Stimulated activated CD4-positive, alpha-beta T cell treated with anti-CD3 and anti-CD28 coated beads, Interleukin-1b, Interleukin-23, amount 100 ng/mL, for 1 hour (primary cell): ENCODE data around the gene ASMTL.
"Not testable (repeated sequence)": the region's sequence is repeated elsewhere in the genome, so short reads cannot be mapped to it uniquely, and the experiment has no call there.

Experiments used
- DNase-seq, 2 donors: peaks; one replicate each; pipeline ENCODE4 v3.0.0-alpha.2; 2020; ENCODE audit warnings: low read depth in 2 of 2

The ASMTL gene

DNA sequence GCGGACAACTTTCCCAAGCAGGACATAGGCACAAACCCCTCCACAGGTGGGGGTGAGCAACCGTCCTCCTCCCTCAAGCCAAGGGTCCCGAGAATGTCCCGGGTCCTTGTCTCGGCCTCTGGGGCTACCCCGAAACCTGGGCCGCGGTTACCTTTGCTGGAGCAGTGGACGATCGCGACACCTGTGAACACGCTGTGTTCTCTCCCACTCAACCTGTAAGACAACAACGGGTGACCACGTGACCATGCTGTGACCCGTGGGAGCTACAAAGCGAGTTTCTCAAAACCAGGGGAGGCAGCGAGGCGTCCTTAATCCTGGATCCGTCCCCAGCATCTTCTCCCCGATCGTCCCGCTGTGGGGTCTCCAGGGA is 17.9 kb downstream of the ASMTL start:
- no peak for DNase-seq

- DNase-seq = no peak
These were observed 18.9 kb downstream of the ASMTL start for GRCh38 chrX:1433646-1434357.

DNA sequence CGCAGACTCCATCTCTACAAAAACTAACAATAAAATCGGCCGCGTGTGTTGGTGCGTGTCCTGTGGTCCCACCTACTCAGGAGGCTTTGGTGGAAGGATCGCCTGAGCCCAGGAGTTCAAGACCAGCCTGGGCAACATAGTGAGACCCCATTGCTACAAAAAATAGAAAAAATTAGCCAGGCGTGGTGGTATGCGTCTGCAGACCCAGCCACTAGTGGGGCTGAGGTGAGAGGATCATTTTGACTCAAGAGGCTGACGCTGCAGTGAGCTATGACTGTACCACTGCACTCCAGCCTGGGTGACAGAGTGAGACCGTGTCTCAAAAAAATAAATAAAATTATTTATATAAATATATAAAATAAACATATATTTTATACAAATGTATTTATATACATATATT is 22.3 kb downstream of the ASMTL start:
- DNase-seq = no peak

DNA sequence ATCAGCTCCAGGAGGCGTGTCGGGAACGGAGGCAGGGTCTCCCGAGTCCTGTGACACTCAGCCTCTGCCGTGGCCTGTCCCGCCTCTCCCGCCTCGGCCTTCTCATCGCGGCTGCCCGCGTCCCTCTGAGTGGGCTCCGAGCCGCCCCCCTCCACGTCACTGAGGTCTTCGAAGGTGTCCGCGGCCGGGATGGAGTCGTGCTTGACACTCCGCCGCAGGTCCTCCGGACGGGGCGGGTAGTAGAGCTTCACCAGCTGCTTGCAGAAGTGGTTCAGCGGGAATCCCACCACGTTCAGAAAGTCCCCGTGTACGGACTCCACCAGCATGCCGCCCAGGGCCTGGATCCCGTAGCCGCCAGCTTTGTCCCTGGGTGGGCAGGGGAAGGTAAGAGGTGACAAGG is 25.0 kb downstream of the ASMTL start:
- no peak for DNase-seq

- DNase-seq = not testable (repeated sequence)
These were observed 26.4 kb downstream of the ASMTL start for GRCh38 chrX:1426321-1426720.

DNA sequence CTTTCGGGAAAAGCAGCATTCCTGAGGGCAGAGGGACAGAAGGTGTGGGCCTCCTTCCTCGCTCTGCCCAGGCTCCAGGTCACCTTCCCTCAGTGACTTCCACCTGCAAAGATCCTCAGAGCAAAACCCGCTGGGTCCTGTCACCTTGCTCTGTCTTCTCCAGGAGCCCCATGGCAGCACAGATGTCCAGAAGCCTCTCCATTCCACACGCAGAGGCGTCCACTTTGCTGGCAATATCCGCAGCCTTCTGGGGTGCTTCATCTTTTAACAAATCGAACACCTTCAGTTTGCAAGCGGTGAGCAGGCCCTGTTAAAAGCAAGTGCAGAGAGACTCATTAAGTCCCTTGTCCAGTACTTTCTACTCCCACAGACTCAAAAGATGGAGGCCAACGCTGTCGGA is 27.3 kb downstream of the ASMTL start:
- DNase-seq = no peak

DNA sequence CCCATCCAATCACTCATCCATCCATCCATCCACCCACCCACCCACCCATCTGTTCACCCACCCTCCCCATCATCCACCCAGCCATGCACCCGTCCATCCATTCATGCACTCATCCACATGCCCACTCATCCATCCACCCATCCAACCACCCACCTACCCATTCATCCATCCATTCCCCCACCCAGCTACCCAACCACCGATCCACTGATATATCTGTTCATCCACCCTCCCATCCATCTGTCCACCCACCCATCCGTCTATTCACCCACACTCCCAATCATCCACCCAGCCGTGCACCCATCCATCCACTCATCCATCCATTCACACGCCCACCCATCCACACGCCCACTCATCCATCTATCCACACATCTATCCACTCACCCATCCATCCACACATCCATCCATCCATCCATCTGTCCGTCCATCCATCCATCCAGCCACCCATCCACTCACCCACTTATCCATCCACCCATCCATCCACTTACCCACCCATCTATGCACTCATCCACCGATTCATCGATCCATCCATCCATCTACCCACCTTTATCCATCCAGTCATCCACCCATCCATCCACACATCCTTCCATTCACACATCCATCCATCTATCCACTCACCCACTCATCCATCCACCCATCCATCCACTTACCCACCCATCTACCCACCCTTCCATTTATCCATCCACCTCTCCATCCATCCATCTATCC is 28.4 kb downstream of the ASMTL start:
- no peak for DNase-seq

- no peak for DNase-seq
These were observed 29.5 kb downstream of the ASMTL start for GRCh38 chrX:1423215-1423614.

- DNase-seq = no peak
These were observed 30.6 kb downstream of the ASMTL start for GRCh38 chrX:1422135-1422465.

DNA sequence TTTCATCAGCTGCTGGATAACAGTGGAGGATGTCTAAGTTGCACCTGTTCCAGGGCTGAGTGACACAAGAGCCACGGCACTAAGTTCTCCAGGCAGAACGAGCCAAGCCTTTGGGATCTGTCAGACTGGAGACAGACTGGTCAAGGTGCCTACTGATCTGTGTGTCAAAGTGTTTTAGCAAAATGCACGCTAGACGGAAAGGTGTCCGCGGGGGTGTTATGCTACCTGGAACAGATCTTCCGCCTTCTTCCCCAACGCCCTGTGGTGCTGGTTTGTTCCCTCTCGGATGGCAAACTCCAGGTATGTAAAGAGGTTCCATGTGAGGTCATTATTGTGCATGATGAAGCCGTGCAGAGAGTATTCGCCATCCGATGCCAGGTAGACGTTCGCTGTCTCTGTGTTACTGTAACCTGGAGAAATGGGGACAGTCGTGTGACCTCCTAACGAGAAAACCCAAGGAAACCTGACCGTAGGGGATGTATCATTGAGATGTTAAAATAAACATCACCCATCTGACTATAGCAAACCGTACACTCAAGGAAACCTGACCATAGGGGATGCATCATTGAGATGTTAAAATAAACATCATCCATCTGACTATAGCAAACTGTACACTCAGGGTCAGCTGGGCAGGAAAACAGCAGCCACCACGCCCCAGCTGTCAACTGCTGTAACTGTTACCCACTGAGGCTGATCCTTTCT is 31.1 kb downstream of the ASMTL start:
- no peak for DNase-seq

DNA sequence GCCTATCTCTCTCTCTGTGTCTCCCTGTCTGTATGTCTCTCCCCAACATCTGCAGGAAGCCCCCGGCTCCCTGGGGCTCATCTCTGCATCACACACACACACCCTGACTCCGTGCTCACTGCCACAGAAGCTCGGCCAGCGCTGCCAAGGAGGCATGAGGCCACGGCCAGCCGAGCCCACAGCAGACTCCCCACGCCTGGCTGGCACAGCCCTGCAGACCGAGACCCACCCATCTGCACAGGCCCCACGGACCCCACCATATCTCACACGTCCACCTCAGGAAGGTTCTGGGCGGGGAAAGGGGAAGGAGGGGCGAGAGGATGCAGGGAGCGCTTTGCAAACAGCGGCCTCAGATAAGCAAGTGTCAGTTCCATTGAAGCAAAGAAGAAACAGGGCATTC is 32.3 kb downstream of the ASMTL start:
- no peak for DNase-seq

DNA sequence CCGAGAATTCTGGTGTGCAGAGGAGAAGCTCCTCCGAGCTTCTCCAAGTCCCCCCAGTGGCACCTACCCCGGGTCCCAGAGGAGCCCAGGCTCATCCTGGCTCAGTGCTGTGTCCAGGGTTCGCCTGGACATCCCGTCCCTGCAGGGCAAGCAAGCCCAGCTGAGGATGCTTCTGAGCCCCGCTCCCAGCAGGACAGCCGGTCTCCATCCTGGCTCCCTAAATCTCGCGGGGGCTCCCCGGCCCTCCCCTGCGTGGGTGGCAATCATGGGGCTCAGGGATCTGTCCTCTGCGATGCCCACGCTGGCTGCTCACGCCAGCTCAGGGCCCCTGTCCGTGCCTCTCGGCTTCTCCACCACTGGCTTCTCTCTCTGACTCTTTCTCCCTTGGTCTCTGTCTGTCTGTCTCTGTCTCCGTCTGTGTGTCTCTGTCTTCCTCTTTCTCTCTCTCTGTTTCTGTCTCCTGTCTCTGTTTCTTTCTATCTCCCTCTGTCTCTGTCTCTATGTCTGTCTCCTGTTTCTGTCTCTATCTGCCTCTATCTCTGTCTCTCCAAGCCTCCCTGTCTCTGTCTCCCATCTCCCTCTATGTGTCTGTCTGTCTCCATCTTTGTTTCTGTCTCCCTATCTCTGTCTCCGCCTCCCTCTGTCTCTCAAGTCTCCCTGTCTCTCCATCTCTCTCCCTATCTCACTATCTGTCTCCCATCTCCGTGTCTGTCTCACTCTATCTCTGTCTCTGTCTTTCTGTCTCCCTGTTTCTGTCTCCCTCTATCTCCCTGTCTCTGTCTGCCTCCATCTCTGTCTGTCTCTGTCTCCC is 33.0 kb downstream of the ASMTL start:
- DNase-seq = no peak

GRCh38 chrX:1418901-1419544 is 33.7 kb downstream of the ASMTL start:
- no peak for DNase-seq

- DNase-seq = no peak
These were observed 34.6 kb downstream of the ASMTL start for GRCh38 chrX:1417921-1418771.

GRCh38 chrX:1416965-1417760 is 35.5 kb downstream of the ASMTL start:
- DNase-seq = no peak

DNA sequence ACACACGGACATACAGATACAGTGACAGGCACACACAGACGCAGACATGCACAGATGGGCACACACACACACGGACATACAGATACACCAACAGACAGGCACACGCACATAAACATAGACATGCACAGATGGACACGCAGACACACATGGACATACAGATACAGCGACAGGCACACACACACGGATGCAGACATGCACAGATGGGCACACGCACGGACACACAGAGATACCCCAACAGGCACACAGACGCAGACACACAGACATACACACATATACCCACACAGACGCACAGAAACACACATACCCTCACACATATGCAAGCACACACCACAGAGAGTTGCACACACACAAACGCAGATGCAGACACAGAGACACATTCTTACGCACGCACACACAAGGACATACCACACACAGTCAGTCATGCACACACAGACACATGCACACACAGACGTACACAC is 36.4 kb downstream of the ASMTL start:
- DNase-seq = no peak

GRCh38 chrX:1412551-1413161 is 40.1 kb downstream of the ASMTL start:
- no peak for DNase-seq

GRCh38 chrX:1411326-1411725 is 41.4 kb downstream of the ASMTL start:
- DNase-seq = no peak

DNA sequence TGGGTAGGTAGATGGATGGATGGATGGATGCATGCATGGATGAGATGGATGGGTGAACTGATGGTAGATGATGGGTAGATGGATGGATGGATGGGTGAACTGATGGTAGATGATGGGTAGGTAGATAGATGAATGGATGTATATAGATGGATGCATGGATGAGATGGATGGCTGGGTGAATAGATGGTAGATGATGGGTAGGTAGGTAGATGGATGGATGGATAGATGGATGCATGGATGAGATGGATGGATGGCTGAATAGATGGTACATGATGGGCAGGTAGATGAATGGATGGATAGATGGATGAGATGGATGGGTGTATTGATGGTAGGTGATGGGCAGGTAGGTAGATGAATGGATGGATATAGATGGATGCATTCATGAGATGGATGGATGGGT is 45.7 kb downstream of the ASMTL start:
- DNase-seq = no peak
